ENCODE measurements around the gene WDR76. TPM values are rescaled to one million over a fixed set of nuclear protein-coding genes. Genes with fewer than 3 reads are reported as not detected.

WDR76 gene
- total and polyA plus RNA-seq, 9 donors, result 7.2 to 12.2 (median 8.9) TPM

- no peak for DNase-seq
- Histone ChIP-seq H3K4me1 (ENCODE audit: control insufficient read depth, insufficient read depth, low read length) (peaks cover 14% of the 10 kb centered on the region), H3K36me3 (ENCODE audit: control insufficient read depth, insufficient read depth, low read length) (no peaks in the 10 kb centered on the region), H3K4me3 (ENCODE audit: low read length) (no peak overlapping the region), H3K27ac (ENCODE audit: low read length) (no peak overlapping the region), H3K27me3 (ENCODE audit: control insufficient read depth, insufficient read depth, low read length) (no peaks in the 10 kb centered on the region), H3K9me3 (replicated peaks; ENCODE audit: control insufficient read depth, low read depth, low read length) (no peaks in the 10 kb centered on the region)
- WGBS (ENCODE audit: insufficient coverage), result 91% methylated on average over 2 of the region's 5 CpGs
Measured at GRCh38 chr15:43887901-43888300, 61.1 kb downstream of the WDR76 start.

- WGBS (ENCODE audit: insufficient coverage), result 54% methylated on average over 2 of the region's 3 CpGs
- Histone ChIP-seq H3K4me1 (ENCODE audit: control insufficient read depth, insufficient read depth, low read length) (peaks cover 21% of the 10 kb centered on the region), H3K36me3 (ENCODE audit: control insufficient read depth, insufficient read depth, low read length) (no peaks in the 10 kb centered on the region), H3K27ac (ENCODE audit: low read length) (no peak overlapping the region), H3K27me3 (ENCODE audit: control insufficient read depth, insufficient read depth, low read length) (no peaks in the 10 kb centered on the region), H3K4me3 (ENCODE audit: low read length) (no peak overlapping the region), H3K9me3 (replicated peaks; ENCODE audit: control insufficient read depth, low read depth, low read length) (no peaks in the 10 kb centered on the region)
- no peak for DNase-seq
Measured at GRCh38 chr15:43889042-43889441, 62.2 kb downstream of the WDR76 start.

GRCh38 chr15:43893956-43894355 is 67.2 kb downstream of the WDR76 start:
- H3K36me3 ChIP-seq (ENCODE audit: control insufficient read depth, insufficient read depth, low read length), result no peaks in the 10 kb centered on the region
- no peaks in the 10 kb centered on the region for H3K27me3 ChIP-seq (ENCODE audit: control insufficient read depth, insufficient read depth, low read length)
- WGBS (ENCODE audit: insufficient coverage), result 63% methylated on average over 1 of the region's 1 CpG
- peaks cover 27% of the 10 kb centered on the region for H3K4me1 ChIP-seq (ENCODE audit: control insufficient read depth, insufficient read depth, low read length)
- DNase-seq, result no peak
- no peak overlapping the region for H3K27ac ChIP-seq (ENCODE audit: low read length)
- H3K9me3 ChIP-seq (replicated peaks; ENCODE audit: control insufficient read depth, low read depth, low read length), result no peaks in the 10 kb centered on the region
- H3K4me3 ChIP-seq (ENCODE audit: low read length), result no peak overlapping the region

GRCh38 chr15:43895586-43895985 is 68.8 kb downstream of the WDR76 start:
- no peak overlapping the region for H3K27ac ChIP-seq (ENCODE audit: low read length)
- WGBS (ENCODE audit: insufficient coverage), result 38% methylated on average over 3 of the region's 5 CpGs

GRCh38 chr15:43896543-43896942 is 69.7 kb downstream of the WDR76 start:
- no peak overlapping the region for H3K4me3 ChIP-seq (ENCODE audit: low read length)
- H3K36me3 ChIP-seq (ENCODE audit: control insufficient read depth, insufficient read depth, low read length), result no peaks in the 10 kb centered on the region
- DNase-seq, result no peak
- no peak overlapping the region for H3K27ac ChIP-seq (ENCODE audit: low read length)
- WGBS (ENCODE audit: insufficient coverage), result no CpG with 5 or more reads among the region's 1 CpG
- no peaks in the 10 kb centered on the region for H3K9me3 ChIP-seq (replicated peaks; ENCODE audit: control insufficient read depth, low read depth, low read length)
- peaks cover 13% of the 10 kb centered on the region for H3K4me1 ChIP-seq (ENCODE audit: control insufficient read depth, insufficient read depth, low read length)
- no peaks in the 10 kb centered on the region for H3K27me3 ChIP-seq (ENCODE audit: control insufficient read depth, insufficient read depth, low read length)

More at GRCh38 chr15:43895586-43895985, 68.8 kb downstream of the WDR76 start:
- H3K9me3 ChIP-seq (replicated peaks; ENCODE audit: control insufficient read depth, low read depth, low read length), result no peaks in the 10 kb centered on the region
- peaks cover 22% of the 10 kb centered on the region for H3K4me1 ChIP-seq (ENCODE audit: control insufficient read depth, insufficient read depth, low read length)
- H3K36me3 ChIP-seq (ENCODE audit: control insufficient read depth, insufficient read depth, low read length), result no peaks in the 10 kb centered on the region
- DNase-seq, result no peak
- no peaks in the 10 kb centered on the region for H3K27me3 ChIP-seq (ENCODE audit: control insufficient read depth, insufficient read depth, low read length)
- no peak overlapping the region for H3K4me3 ChIP-seq (ENCODE audit: low read length)

- no peak for DNase-seq
- Histone ChIP-seq H3K9me3 (replicated peaks; ENCODE audit: control insufficient read depth, low read depth, low read length) (no peaks in the 10 kb centered on the region), H3K36me3 (ENCODE audit: control insufficient read depth, insufficient read depth, low read length) (no peaks in the 10 kb centered on the region), H3K4me3 (ENCODE audit: low read length) (no peak overlapping the region), H3K4me1 (ENCODE audit: control insufficient read depth, insufficient read depth, low read length) (peaks cover 10% of the 10 kb centered on the region), H3K27me3 (ENCODE audit: control insufficient read depth, insufficient read depth, low read length) (no peaks in the 10 kb centered on the region), H3K27ac (ENCODE audit: low read length) (no peak overlapping the region)
- WGBS (ENCODE audit: insufficient coverage), result 20% methylated on average over 1 of the region's 2 CpGs
Measured at GRCh38 chr15:43898891-43899290, 72.1 kb downstream of the WDR76 start.

- peaks cover 5% of the 10 kb centered on the region for H3K4me1 ChIP-seq (ENCODE audit: control insufficient read depth, insufficient read depth, low read length)
- no peaks in the 10 kb centered on the region for H3K27me3 ChIP-seq (ENCODE audit: control insufficient read depth, insufficient read depth, low read length)
- H3K9me3 ChIP-seq (replicated peaks; ENCODE audit: control insufficient read depth, low read depth, low read length), result no peaks in the 10 kb centered on the region
- H3K27ac ChIP-seq (ENCODE audit: low read length), result no peak overlapping the region
- no peak for DNase-seq
- 76% methylated on average over 3 of the region's 5 CpGs for WGBS (ENCODE audit: insufficient coverage)
- no peak overlapping the region for H3K4me3 ChIP-seq (ENCODE audit: low read length)
- H3K36me3 ChIP-seq (ENCODE audit: control insufficient read depth, insufficient read depth, low read length), result no peaks in the 10 kb centered on the region
Measured at GRCh38 chr15:43899928-43900327, 73.1 kb downstream of the WDR76 start.

GRCh38 chr15:43900996-43901395 is 74.2 kb downstream of the WDR76 start:
- no CpG with 5 or more reads among the region's 1 CpG for WGBS (ENCODE audit: insufficient coverage)
- H3K36me3 ChIP-seq (ENCODE audit: control insufficient read depth, insufficient read depth, low read length), result no peaks in the 10 kb centered on the region
- no peak for DNase-seq

GRCh38 chr15:43901495-43901894 is 74.7 kb downstream of the WDR76 start:
- Histone ChIP-seq H3K27me3 (ENCODE audit: control insufficient read depth, insufficient read depth, low read length) (no peaks in the 10 kb centered on the region), H3K9me3 (replicated peaks; ENCODE audit: control insufficient read depth, low read depth, low read length) (no peaks in the 10 kb centered on the region), H3K4me1 (ENCODE audit: control insufficient read depth, insufficient read depth, low read length) (peaks cover 5% of the 10 kb centered on the region), H3K36me3 (ENCODE audit: control insufficient read depth, insufficient read depth, low read length) (no peaks in the 10 kb centered on the region), H3K4me3 (ENCODE audit: low read length) (no peak overlapping the region), H3K27ac (ENCODE audit: low read length) (no peak overlapping the region)
- WGBS (ENCODE audit: insufficient coverage), result 47% methylated on average over 6 of the region's 10 CpGs
- no peak for DNase-seq

More at GRCh38 chr15:43900996-43901395, 74.2 kb downstream of the WDR76 start:
- no peaks in the 10 kb centered on the region for H3K9me3 ChIP-seq (replicated peaks; ENCODE audit: control insufficient read depth, low read depth, low read length)
- H3K27ac ChIP-seq (ENCODE audit: low read length), result no peak overlapping the region
- H3K4me1 ChIP-seq (ENCODE audit: control insufficient read depth, insufficient read depth, low read length), result peaks cover 5% of the 10 kb centered on the region
- H3K4me3 ChIP-seq (ENCODE audit: low read length), result no peak overlapping the region
- H3K27me3 ChIP-seq (ENCODE audit: control insufficient read depth, insufficient read depth, low read length), result no peaks in the 10 kb centered on the region

GRCh38 chr15:43903864-43904290 is 77.1 kb downstream of the WDR76 start:
- H3K36me3 ChIP-seq (ENCODE audit: control insufficient read depth, insufficient read depth, low read length), result no peaks in the 10 kb centered on the region
- H3K9me3 ChIP-seq (replicated peaks; ENCODE audit: control insufficient read depth, low read depth, low read length), result no peaks in the 10 kb centered on the region
- 8% methylated on average over 6 of the region's 8 CpGs for WGBS (ENCODE audit: insufficient coverage)
- H3K4me1 ChIP-seq (ENCODE audit: control insufficient read depth, insufficient read depth, low read length), result peaks cover 5% of the 10 kb centered on the region
- DNase-seq, result peak; percentile 68
- H3K27me3 ChIP-seq (ENCODE audit: control insufficient read depth, insufficient read depth, low read length), result no peaks in the 10 kb centered on the region
- H3K27ac ChIP-seq (ENCODE audit: low read length), result no peak overlapping the region
- H3K4me3 ChIP-seq (ENCODE audit: low read length), result no peak overlapping the region

- no peak for DNase-seq
- no peak overlapping the region for H3K4me3 ChIP-seq (ENCODE audit: low read length)
- H3K27ac ChIP-seq (ENCODE audit: low read length), result no peak overlapping the region
- H3K9me3 ChIP-seq (replicated peaks; ENCODE audit: control insufficient read depth, low read depth, low read length), result no peaks in the 10 kb centered on the region
- WGBS (ENCODE audit: insufficient coverage), result 77% methylated on average over 4 of the region's 7 CpGs
- peaks cover 5% of the 10 kb centered on the region for H3K4me1 ChIP-seq (ENCODE audit: control insufficient read depth, insufficient read depth, low read length)
- H3K27me3 ChIP-seq (ENCODE audit: control insufficient read depth, insufficient read depth, low read length), result no peaks in the 10 kb centered on the region
- no peaks in the 10 kb centered on the region for H3K36me3 ChIP-seq (ENCODE audit: control insufficient read depth, insufficient read depth, low read length)
Measured at GRCh38 chr15:43905755-43906154, 79.0 kb downstream of the WDR76 start.
